Measurements from ENCODE around the gene RNF130.

DNA sequence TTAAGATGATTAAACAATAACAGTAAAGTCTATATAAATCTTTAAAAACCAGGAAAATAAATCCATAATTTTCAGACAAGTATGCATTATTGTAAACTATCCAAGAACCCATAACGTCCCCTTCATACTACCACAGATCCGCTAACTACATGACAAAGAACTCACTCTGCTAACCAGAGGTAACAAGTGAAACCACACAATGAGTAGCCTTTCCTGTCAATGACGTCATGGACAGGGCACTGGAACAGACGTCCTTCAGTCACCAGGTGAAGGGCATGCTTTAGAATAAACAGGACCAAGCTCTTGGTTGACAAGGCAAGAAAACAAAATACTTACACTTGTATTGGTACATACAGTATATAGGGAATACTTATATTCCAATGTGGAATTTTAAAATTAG is 45.2 kb downstream of the RNF130 start:
- TF ChIP-seq TAF1 (IDR thresholded peaks at IDR 0.05; ENCODE audit: low read depth) (no peak), CEBPB (IDR thresholded peaks at IDR 0.05) (no peak), TCF12 (IDR thresholded peaks at IDR 0.05; ENCODE audit: low read depth) (no peak), NFIC (IDR thresholded peaks at IDR 0.05) (no peak), ZBTB7A (IDR thresholded peaks at IDR 0.05; ENCODE audit: low read depth) (no peak)
- TF ChIP-seq, protein P1, sequence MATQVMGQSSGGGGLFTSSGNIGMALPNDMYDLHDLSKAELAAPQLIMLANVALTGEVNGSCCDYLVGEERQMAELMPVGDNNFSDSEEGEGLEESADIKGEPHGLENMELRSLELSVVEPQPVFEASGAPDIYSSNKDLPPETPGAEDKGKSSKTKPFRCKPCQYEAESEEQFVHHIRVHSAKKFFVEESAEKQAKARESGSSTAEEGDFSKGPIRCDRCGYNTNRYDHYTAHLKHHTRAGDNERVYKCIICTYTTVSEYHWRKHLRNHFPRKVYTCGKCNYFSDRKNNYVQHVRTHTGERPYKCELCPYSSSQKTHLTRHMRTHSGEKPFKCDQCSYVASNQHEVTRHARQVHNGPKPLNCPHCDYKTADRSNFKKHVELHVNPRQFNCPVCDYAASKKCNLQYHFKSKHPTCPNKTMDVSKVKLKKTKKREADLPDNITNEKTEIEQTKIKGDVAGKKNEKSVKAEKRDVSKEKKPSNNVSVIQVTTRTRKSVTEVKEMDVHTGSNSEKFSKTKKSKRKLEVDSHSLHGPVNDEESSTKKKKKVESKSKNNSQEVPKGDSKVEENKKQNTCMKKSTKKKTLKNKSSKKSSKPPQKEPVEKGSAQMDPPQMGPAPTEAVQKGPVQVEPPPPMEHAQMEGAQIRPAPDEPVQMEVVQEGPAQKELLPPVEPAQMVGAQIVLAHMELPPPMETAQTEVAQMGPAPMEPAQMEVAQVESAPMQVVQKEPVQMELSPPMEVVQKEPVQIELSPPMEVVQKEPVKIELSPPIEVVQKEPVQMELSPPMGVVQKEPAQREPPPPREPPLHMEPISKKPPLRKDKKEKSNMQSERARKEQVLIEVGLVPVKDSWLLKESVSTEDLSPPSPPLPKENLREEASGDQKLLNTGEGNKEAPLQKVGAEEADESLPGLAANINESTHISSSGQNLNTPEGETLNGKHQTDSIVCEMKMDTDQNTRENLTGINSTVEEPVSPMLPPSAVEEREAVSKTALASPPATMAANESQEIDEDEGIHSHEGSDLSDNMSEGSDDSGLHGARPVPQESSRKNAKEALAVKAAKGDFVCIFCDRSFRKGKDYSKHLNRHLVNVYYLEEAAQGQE (IDR thresholded peaks at IDR 0.05; ENCODE audit: low read depth) = no peak
